DND-41 (cell line): ENCODE results near the gene ESRRB.

Experiments used
- ATAC-seq: fragments of 200-7000 bp; cut with Tn5 transposase; 3 replicates; pipeline ENCODE4 v1.9.1; 2021; ENCODE audit warnings: low read depth; ENCODE audit not compliant: insufficient read depth
- DNase-seq: peaks from one replicate; pipeline ENCODE4 v3.0.0-alpha.2; 2020
- H2AFZ ChIP-seq: 2 replicates; pipeline ENCODE4 v1.6.0; 2012; ENCODE audit warnings: low read depth, low read length
- H3K27ac ChIP-seq: 2 replicates; pipeline ENCODE4 v1.5.1; 2012; ENCODE audit warnings: low read length, inconsistent platforms
- H3K27me3 ChIP-seq: fragments of 200-600 bp; sonication (generic); 2 replicates; pipeline ENCODE4 v1.6.0; 2012; ENCODE audit warnings: low read length, mild to moderate bottlenecking, inconsistent platforms; ENCODE audit not compliant: insufficient read depth, poor library complexity
- H3K36me3 ChIP-seq: 2 replicates; pipeline ENCODE4 v1.5.1; 2012; ENCODE audit warnings: low read length, inconsistent platforms; ENCODE audit not compliant: insufficient read depth
- H3K4me1 ChIP-seq: 2 replicates; pipeline ENCODE4 v1.5.1; 2012; ENCODE audit warnings: mild to moderate bottlenecking, low read length; ENCODE audit not compliant: insufficient read depth
- H3K4me2 ChIP-seq: 2 replicates; pipeline ENCODE4 v1.6.0; 2012; ENCODE audit warnings: mild to moderate bottlenecking, moderate library complexity, low read length, inconsistent platforms; ENCODE audit not compliant: insufficient read depth
- H3K4me3 ChIP-seq, 2 experiments: fragments of 200-600 bp in 1 of 2; shearing (Covaris generic) in 1 of 2; 2 replicates each; pipeline ENCODE4 v1.5.1; 2012 to 2016; ENCODE audit warnings: inconsistent platforms in 2 of 2, low read length in 2 of 2, mild to moderate bottlenecking in 2 of 2, low read depth in 1 of 2, moderate library complexity in 1 of 2
- H3K79me2 ChIP-seq: 2 replicates; pipeline ENCODE4 v1.6.0; 2012; ENCODE audit warnings: low read length, inconsistent platforms; ENCODE audit not compliant: insufficient read depth
- H3K9ac ChIP-seq: 2 replicates; pipeline ENCODE4 v1.6.0; 2012; ENCODE audit warnings: low read depth, mild to moderate bottlenecking, inconsistent platforms, low read length, moderate library complexity
- H3K9me3 ChIP-seq: 2 replicates; pipeline ENCODE4 v1.5.1; 2012; ENCODE audit warnings: low read length, moderate library complexity, mild to moderate bottlenecking, inconsistent platforms; ENCODE audit not compliant: insufficient read depth, severe bottlenecking
- H4K20me1 ChIP-seq: 2 replicates; pipeline ENCODE4 v1.6.0; 2012; ENCODE audit warnings: low read length; ENCODE audit not compliant: insufficient read depth
- EZH2 ChIP-seq: IDR thresholded peaks from 3 replicates; pipeline ENCODE4 v1.6.1; 2012; ENCODE audit warnings: borderline replicate concordance, low read depth, mild to moderate bottlenecking, moderate library complexity, low read length, inconsistent platforms; ENCODE audit not compliant: severe bottlenecking
- TF ChIP-seq, protein P1 (sequence below): IDR thresholded peaks from 2 replicates; pipeline ENCODE4 v1.5.1; 2012; ENCODE audit warnings: borderline replicate concordance, low read length, moderate library complexity, mild to moderate bottlenecking; ENCODE audit not compliant: poor library complexity, severe bottlenecking; ENCODE audit errors: extremely low read depth

The ESRRB gene

DNA sequence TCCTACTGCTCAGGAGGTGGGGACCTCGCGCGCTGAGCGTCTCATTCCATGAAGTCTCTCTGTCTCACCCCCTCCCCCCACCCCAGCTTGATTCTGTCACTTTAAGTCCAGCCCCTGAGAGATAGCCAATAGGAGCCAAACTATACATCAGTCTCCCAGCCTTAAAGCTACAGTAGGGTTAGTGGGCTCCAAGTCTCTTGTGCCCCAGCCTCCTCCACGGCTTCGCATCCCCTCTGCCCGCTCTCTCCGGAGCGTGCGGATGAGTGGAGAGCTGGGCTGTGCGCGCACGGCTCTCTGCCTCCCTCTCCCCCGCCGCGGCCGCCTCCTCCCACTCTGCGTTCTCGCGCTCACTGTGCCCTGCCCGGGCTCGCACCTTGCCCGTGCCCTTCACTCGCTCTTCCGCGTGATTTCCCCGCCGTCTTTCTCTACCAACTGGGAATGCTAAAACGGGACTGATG is at the start of gene ESRRB:
ESRRB (plus strand) TSS at position 191 of the 458 bp plus-strand sequence; CDS start at position 456, 265 bp downstream.
- H3K9me3 ChIP-seq: no peaks in the 10 kb centered on the region
- H3K27me3 ChIP-seq: peaks cover 41% of the 10 kb centered on the region
- no peak within 1 kb of the TSS for H3K9ac ChIP-seq
- no peak for ATAC-seq
- H3K27ac ChIP-seq: no peak within 1 kb of the TSS
- no peaks in the 10 kb centered on the region for H3K4me1 ChIP-seq
- no peak within 1 kb of the TSS for H3K4me3 ChIP-seq
- no peak within 1 kb of the TSS for H3K4me2 ChIP-seq
- no peaks in the 10 kb centered on the region; the same call in none of the 2 replicates for H4K20me1 ChIP-seq
- H3K36me3 ChIP-seq: no peaks in the 10 kb centered on the region
- TF ChIP-seq EZH2: no peak
- TF ChIP-seq, protein P1, sequence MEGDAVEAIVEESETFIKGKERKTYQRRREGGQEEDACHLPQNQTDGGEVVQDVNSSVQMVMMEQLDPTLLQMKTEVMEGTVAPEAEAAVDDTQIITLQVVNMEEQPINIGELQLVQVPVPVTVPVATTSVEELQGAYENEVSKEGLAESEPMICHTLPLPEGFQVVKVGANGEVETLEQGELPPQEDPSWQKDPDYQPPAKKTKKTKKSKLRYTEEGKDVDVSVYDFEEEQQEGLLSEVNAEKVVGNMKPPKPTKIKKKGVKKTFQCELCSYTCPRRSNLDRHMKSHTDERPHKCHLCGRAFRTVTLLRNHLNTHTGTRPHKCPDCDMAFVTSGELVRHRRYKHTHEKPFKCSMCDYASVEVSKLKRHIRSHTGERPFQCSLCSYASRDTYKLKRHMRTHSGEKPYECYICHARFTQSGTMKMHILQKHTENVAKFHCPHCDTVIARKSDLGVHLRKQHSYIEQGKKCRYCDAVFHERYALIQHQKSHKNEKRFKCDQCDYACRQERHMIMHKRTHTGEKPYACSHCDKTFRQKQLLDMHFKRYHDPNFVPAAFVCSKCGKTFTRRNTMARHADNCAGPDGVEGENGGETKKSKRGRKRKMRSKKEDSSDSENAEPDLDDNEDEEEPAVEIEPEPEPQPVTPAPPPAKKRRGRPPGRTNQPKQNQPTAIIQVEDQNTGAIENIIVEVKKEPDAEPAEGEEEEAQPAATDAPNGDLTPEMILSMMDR: no peak
- H3K79me2 ChIP-seq: no peaks in the 10 kb centered on the region
- H2AFZ ChIP-seq: no peak within 1 kb of the TSS
- no peak for DNase-seq

DNA sequence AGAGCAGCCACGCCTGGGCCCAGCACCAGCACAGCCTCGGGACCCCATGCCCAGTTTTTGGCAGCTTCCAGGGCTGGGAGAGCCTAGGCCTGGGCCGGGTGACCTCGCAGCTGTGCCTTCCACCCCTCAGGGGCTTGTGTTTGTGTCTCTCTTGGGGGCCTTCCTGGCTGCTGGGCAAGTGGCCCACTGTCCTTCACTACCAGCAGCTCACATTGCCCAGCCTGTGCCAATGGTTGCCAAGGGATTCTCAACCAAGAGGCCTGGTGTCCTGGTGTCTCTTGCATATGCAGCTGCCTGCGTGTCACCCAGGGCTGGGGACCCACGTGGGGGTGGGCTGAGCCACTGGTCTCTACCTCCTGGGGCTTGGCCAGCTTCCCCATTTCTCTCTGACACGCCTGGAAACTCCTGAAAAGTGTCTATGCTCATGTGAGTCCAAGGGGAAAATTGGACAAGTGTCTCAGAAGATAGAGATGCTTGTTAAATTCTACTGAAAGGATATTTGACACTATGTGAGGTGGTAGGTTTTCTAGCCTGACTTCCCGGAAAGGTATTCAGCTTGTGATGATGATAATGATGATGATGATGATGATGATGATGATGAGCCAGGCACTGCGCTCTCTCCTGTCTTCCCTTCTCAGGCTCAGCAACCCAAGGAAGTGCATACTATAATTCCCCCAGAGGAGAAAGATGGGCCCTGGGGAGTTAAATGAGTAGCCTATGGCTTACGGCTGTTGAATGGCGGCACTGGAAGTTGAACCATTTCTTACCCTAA is 48.8 kb upstream of the ESRRB start:
- TF ChIP-seq EZH2: no peak
- TF ChIP-seq, protein P1: no peak
- Histone ChIP-seq H3K27me3 (no peaks in the 10 kb centered on the region), H3K9me3 (no peaks in the 10 kb centered on the region), H3K9ac (no peak overlapping the region), H3K79me2 (no peaks in the 10 kb centered on the region), H3K4me1 (no peaks in the 10 kb centered on the region), H3K36me3 (no peaks in the 10 kb centered on the region), H3K27ac (no peak overlapping the region), H3K4me3 (no peak overlapping the region), H2AFZ (no peak overlapping the region), H4K20me1 (no peaks in the 10 kb centered on the region; the same call in 1 of the 2 replicates), H3K4me2 (no peak overlapping the region)
- ATAC-seq: no peak
- no peak for DNase-seq

DNA sequence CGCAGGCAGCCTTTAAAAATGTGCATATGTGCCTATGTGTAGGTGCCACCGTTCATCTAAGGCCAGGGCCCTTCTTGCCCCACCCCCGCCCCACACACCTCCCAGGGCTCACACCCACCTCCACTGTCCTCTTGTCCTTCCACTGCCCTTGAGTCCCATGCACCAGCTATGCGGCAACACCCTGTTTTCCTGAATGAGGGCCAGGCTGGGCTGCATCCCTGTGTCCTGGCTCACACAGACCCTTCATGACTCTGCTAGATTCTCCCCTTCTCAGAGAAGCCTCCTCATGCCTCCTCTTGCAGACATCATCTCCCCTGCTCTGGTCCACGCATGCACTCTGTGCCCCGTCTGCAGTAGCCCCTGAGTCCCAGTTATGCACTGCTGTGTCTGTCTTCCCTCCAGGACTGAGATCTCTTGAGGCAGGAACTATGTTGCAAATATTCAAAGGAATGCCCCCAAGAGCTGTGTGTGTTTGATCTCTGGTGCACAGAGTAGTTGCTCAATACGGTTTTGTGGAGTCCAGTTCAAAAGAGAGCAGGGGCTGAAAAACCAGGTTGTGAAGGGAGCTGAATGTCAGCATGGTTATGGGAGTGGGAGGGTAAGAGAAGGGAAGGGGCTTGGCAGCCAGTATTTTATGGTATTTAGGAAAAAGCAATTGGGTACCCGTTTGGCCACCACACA is 47.3 kb upstream of the ESRRB start:
- no peak overlapping the region for H2AFZ ChIP-seq
- ATAC-seq: no peak
- no peak overlapping the region for H3K4me3 ChIP-seq
- H3K4me1 ChIP-seq: no peaks in the 10 kb centered on the region
- H3K9ac ChIP-seq: no peak overlapping the region
- H4K20me1 ChIP-seq: no peaks in the 10 kb centered on the region; the same call in 1 of the 2 replicates
- H3K27me3 ChIP-seq: no peaks in the 10 kb centered on the region
- H3K79me2 ChIP-seq: no peaks in the 10 kb centered on the region
- no peak overlapping the region for H3K27ac ChIP-seq
- TF ChIP-seq, protein P1: no peak
- TF ChIP-seq EZH2: no peak
- H3K9me3 ChIP-seq: no peaks in the 10 kb centered on the region
- DNase-seq: no peak
- H3K4me2 ChIP-seq: no peak overlapping the region
- no peaks in the 10 kb centered on the region for H3K36me3 ChIP-seq
